ENCODE data around the gene SNN. TPM values are rescaled to one million over a fixed set of nuclear protein-coding genes. Genes with fewer than 3 reads are reported as not detected.

SNN gene
- total and polyA plus RNA-seq, 2 of the 4 experiments (the other 2 are of a cell fraction) = 10.0 to 13.0 TPM

GRCh38 chr16:11669380-11670146 lies 1.3 kb downstream of the SNN start:
- no peak for TF ChIP-seq SMC3 (IDR thresholded peaks at IDR 0.05; ENCODE audit: low read depth, low read length)
- TF ChIP-seq CHD1 (IDR thresholded peaks at IDR 0.05; ENCODE audit: low read depth, low read length) = no peak
- TF ChIP-seq USF2 (IDR thresholded peaks at IDR 0.05; ENCODE audit: low read depth, low read length) = no peak
- 0 out of 2 replicates have a peak, but pooled peaks have one; percentile 29 for TF ChIP-seq FOS (IDR thresholded peaks at IDR 0.05; ENCODE audit: low read depth, low read length)
- TF ChIP-seq NFE2L2 (IDR thresholded peaks at IDR 0.05; ENCODE audit: low read depth, low read length) = no peak
- no peak for TF ChIP-seq CTCF (conservative IDR thresholded peaks at IDR 0.05; ENCODE audit: low read depth, low read length)
- Histone ChIP-seq H3K9me3 (ENCODE audit: control insufficient read depth, insufficient read depth, low read length) (no peaks in the 10 kb centered on the region), H4K5ac (ENCODE audit: low read depth, low read length) (no peak overlapping the region), H3K27me3 (ENCODE audit: control insufficient read depth, insufficient read depth, low read length) (no peaks in the 10 kb centered on the region), H4K20me1 (ENCODE audit: insufficient read depth, low read length) (peaks cover 55% of the 10 kb centered on the region), H2AK9ac (replicated peaks; ENCODE audit: low read depth, low read length, poor library complexity) (peak overlapping the region; percentile 97), H3K4me1 (ENCODE audit: control insufficient read depth, insufficient read depth, low read length) (peaks cover 11% of the 10 kb centered on the region), H2BK15ac (ENCODE audit: low read depth, low read length) (no peak overlapping the region), H3K27ac (ENCODE audit: insufficient read depth, low read length) (no peak overlapping the region), H2BK5ac (ENCODE audit: low read depth, low read length, poor library complexity, severe bottlenecking) (no peak overlapping the region), H3K9me1 (ENCODE audit: insufficient read depth, low read length) (peaks cover 12% of the 10 kb centered on the region), H3K23ac (ENCODE audit: low read depth, low read length) (peak overlapping the region; percentile 76; the same call in 1 of the 2 replicates), H3K14ac (replicated peaks; ENCODE audit: low read depth, low read length) (0 out of 2 replicates have a peak overlapping the region, but pooled peaks have one; percentile 71), H3K79me1 (ENCODE audit: low read depth in 1 of 2, low read length in 2 of 2) (peaks cover 3 to 56% of the 10 kb centered on the region in 2 experiments; a peak in 3 of 4 replicates), H4K91ac (ENCODE audit: insufficient read depth, low read depth, low read length) (no peak overlapping the region), H3K56ac (ENCODE audit: extremely low read depth, insufficient read depth, low read length) (no peak overlapping the region), H2BK20ac (ENCODE audit: low read depth, low read length) (no peak overlapping the region), H4K8ac (ENCODE audit: low read depth in 2 of 2, low read length in 2 of 2) (no peak overlapping the region), H3K4me3 (ENCODE audit: insufficient read depth, low read depth, low read length) (peak overlapping the region; percentile 99), H3K36me3 (ENCODE audit: control insufficient read depth, insufficient read depth, low read length) (peaks cover 2% of the 10 kb centered on the region; the same call in 1 of the 2 replicates), H3K9ac (ENCODE audit: low read depth, low read length) (0 out of 2 replicates have a peak overlapping the region, but pooled peaks have one; percentile 57), H2AFZ (replicated peaks; ENCODE audit: low read length, poor library complexity) (peak overlapping the region; percentile 84), H3K4ac (ENCODE audit: low read depth, low read length) (peak overlapping the region; percentile 26), H3K4me2 (ENCODE audit: low read depth, low read length) (peak overlapping the region; percentile 98), H2BK120ac (ENCODE audit: low read depth, low read length) (no peak overlapping the region), H3K18ac (ENCODE audit: low read depth, low read length) (no peak overlapping the region), H2AK5ac (ENCODE audit: low read depth, low read length) (peak overlapping the region; percentile 23)
- 0 out of 2 replicates have a peak, but pooled peaks have one; percentile 0 for ATAC-seq (ENCODE audit: low read depth)
- WGBS, 2 experiments (ENCODE audit: extremely low coverage in 2 of 2, insufficient read length in 1 of 2) = 55% methylated on average over 6 of the region's 22 CpGs; no CpG with 5 or more reads in 1 of the 2 experiments
- dilution Hi-C loops (cut with HindIII; ENCODE audit: low sequenced_read_pairs, unreplicated experiment) (no loop called here), intact Hi-C loops (cut with micrococcal nuclease) (no loop called here), in situ Hi-C loops (cut with MboI; ENCODE audit: low sequenced_read_pairs) (no loop called here)
- ChIA-PET CTCF (no interaction called here), POLR2A (ENCODE audit: unreplicated experiment) (no interaction called here)
- BruUV-seq (replicated peaks) = no TSS peak
- DNase-seq = peak; percentile 16
